ENCODE data around the gene POMC.

Gene POMC

DNA sequence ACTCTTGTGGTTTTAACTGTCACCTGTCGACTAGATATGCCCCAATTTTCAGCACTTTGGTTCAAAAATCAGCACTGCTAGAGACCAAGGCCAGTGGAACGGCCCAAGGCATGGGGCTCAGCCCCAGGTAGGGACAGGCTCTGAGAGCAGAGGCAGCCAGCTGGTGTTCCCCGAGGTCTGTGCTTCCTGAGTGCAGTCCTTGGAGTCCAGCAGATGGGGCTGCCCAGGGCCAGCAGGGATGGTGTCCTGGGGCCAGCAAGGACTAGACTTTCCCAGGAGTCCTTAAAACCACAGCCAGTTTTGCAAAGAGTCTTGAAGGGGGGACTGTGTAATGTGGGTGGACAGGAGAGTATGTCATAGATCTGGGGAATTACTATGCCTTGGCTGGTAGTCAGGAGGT, 56.3 kb downstream of the POMC start:
- TF ChIP-seq TAF1 (IDR thresholded peaks at IDR 0.05; ENCODE audit: low read depth) (no peak), CEBPB (IDR thresholded peaks at IDR 0.05) (no peak), YY1 (IDR thresholded peaks at IDR 0.05; ENCODE audit: low read depth) (no peak), NFIC (IDR thresholded peaks at IDR 0.05) (no peak), EGR1 (IDR thresholded peaks at IDR 0.05) (no peak), USF1 (IDR thresholded peaks at IDR 0.05) (no peak), RAD21 (IDR thresholded peaks at IDR 0.05; ENCODE audit: low read depth) (no peak), EP300 (IDR thresholded peaks at IDR 0.05; ENCODE audit: borderline replicate concordance) (no peak), CREB1 (IDR thresholded peaks at IDR 0.05; ENCODE audit: low read depth) (no peak), ZBTB7A (IDR thresholded peaks at IDR 0.05; ENCODE audit: low read depth) (no peak), TCF12 (IDR thresholded peaks at IDR 0.05; ENCODE audit: low read depth) (no peak)

Measured in Ishikawa (cell line).